IPS-15b (cell line): ENCODE measurements around the gene HEPHL1.
"Not testable (repeated sequence)": the region's sequence is repeated elsewhere in the genome, so short reads cannot be mapped to it uniquely, and the experiment has no call there.

Experiments used
- H3K27me3 ChIP-seq: one replicate; pipeline ENCODE4 v1.6.1; 2013; ENCODE audit warnings: low read length; ENCODE audit not compliant: control insufficient read depth, insufficient read depth
- H3K36me3 ChIP-seq: one replicate; pipeline ENCODE4 v1.6.1; 2013; ENCODE audit warnings: low read length; ENCODE audit not compliant: control insufficient read depth, insufficient read depth
- H3K4me1 ChIP-seq: one replicate; pipeline ENCODE4 v1.6.1; 2013; ENCODE audit warnings: mild to moderate bottlenecking, low read length; ENCODE audit not compliant: control insufficient read depth, insufficient read depth
- H3K4me3 ChIP-seq: one replicate; pipeline ENCODE4 v1.5.1; 2013; ENCODE audit warnings: low read depth, low read length
- H3K9ac ChIP-seq: one replicate; pipeline ENCODE4 v1.6.1; 2013; ENCODE audit warnings: low read depth, mild to moderate bottlenecking, low read length
- H3K9me3 ChIP-seq: one replicate; pipeline ENCODE4 v1.6.1; 2013; ENCODE audit warnings: mild to moderate bottlenecking, low read length; ENCODE audit not compliant: control insufficient read depth, insufficient read depth

Gene HEPHL1

DNA sequence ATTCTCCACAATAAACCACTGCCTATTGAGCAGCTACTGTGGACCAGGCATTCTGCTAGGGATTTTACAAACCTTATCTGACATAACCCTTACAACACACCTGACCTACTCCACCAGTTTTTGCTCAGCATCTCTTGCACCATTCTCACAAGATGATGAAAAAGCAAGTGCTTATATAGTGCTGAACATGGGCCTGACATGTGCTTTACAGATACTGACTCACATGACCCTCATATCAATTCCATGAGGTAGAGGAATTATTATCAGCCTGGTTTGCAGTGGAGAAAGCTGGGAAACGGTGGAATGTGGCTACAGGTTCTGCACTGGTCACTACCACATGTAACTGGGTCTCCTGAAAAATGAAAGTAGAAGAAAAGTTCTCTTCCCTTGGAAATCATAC is 69.9 kb downstream of the HEPHL1 start:
- H3K36me3 ChIP-seq = no peaks in the 10 kb centered on the region
- H3K4me1 ChIP-seq = no peaks in the 10 kb centered on the region
- no peaks in the 10 kb centered on the region for H3K9me3 ChIP-seq
- H3K9ac ChIP-seq = no peak overlapping the region
- no peaks in the 10 kb centered on the region for H3K27me3 ChIP-seq
- no peak overlapping the region for H3K4me3 ChIP-seq

GRCh38 chr11:94100253-94100652 is 79.1 kb downstream of the HEPHL1 start:
- Histone ChIP-seq H3K4me3 (no peak overlapping the region), H3K9me3 (peaks cover 4% of the 10 kb centered on the region), H3K36me3 (peaks cover 2% of the 10 kb centered on the region), H3K9ac (no peak overlapping the region), H3K27me3 (no peaks in the 10 kb centered on the region), H3K4me1 (no peaks in the 10 kb centered on the region)

DNA sequence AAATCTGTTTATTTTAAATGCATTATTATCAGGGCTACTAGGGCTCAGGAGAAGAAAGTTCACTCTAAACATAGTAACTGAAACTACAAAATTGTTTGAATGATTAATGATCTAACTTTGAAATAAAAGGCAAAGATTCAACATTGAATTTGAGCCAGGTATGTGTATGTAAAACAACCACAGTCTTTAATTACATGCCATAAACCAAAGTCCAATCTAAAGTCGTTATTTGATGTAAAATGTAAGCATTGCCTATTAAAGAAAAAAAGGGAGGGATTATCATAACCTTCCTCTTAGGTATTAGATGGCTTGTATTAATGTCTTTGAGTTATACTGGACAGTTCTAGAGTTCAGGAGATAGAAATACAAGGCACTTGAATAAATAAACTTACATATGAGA is 82.3 kb downstream of the HEPHL1 start:
- Histone ChIP-seq H3K4me3 (no peak overlapping the region), H3K9me3 (peaks cover 4% of the 10 kb centered on the region), H3K36me3 (peaks cover 2% of the 10 kb centered on the region), H3K9ac (no peak overlapping the region), H3K4me1 (no peaks in the 10 kb centered on the region), H3K27me3 (no peaks in the 10 kb centered on the region)

DNA sequence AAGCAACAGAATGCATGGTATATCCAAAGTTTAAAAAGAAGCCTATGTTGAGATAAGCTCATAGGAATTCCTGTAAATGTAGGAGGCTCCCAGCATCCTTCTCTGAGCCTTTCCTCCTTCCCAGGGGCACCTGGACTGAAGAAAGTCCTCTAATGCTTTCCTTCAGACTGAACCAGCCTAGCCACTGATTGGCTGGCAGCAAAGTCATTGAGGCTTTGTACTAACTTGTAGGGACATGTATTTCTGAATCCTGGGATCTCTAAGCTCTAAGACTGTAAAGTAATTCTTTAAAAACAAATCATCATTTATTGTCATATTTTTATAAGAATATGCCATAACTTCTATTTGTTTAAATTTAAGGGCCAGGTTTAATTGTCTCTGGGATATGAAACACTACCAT is 83.6 kb downstream of the HEPHL1 start:
- H3K9ac ChIP-seq = no peak overlapping the region
- H3K4me3 ChIP-seq = no peak overlapping the region
- no peaks in the 10 kb centered on the region for H3K4me1 ChIP-seq
- H3K9me3 ChIP-seq = peaks cover 4% of the 10 kb centered on the region
- H3K27me3 ChIP-seq = no peaks in the 10 kb centered on the region
- peaks cover 2% of the 10 kb centered on the region for H3K36me3 ChIP-seq

GRCh38 chr11:94106716-94107115 is 85.6 kb downstream of the HEPHL1 start:
- H3K9ac ChIP-seq = no peak overlapping the region
- H3K9me3 ChIP-seq = no peaks in the 10 kb centered on the region
- H3K27me3 ChIP-seq = no peaks in the 10 kb centered on the region
- H3K36me3 ChIP-seq = no peaks in the 10 kb centered on the region
- no peaks in the 10 kb centered on the region for H3K4me1 ChIP-seq
- H3K4me3 ChIP-seq = no peak overlapping the region

DNA sequence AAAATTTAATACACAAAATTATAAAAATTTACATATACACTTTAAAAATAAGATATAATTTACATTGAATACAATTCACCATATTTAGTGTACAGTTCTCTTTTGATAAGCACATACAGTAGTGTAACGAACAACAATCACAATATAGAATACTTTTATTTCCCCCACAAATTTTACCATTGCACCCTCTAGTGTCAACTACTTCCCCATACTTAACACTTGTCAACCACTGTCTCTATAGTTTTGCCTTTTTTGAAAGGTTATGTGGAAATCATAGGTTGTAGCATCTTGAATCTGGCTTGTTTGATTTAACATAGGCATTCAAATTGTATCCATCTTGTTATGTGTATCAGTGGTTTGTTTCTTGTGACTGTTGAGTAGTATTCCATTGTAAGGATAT is 86.2 kb downstream of the HEPHL1 start:
- Histone ChIP-seq H3K4me1 (no peaks in the 10 kb centered on the region), H3K9ac (no peak overlapping the region), H3K4me3 (no peak overlapping the region), H3K36me3 (no peaks in the 10 kb centered on the region), H3K27me3 (no peaks in the 10 kb centered on the region), H3K9me3 (no peaks in the 10 kb centered on the region)

DNA sequence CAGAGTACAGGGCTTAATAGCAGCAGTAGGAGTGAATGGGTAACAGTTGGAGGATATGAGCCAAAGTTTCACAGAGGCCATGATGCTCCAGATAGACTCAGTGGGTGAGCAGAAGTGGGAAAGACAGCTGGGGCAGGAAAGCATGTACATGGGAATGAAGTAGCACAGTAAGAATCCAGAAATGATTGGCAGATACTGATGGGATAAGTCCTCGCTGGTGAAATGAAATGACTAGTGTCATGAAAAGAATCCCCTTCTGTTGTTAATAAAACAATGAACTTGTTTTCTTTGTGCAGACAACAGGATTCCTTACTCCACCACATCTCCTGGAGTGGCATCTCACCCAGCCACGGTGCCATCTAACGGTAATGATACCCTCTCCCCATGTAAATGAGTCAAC is 90.1 kb downstream of the HEPHL1 start:
- Histone ChIP-seq H3K27me3 (no peaks in the 10 kb centered on the region), H3K4me3 (no peak overlapping the region), H3K9me3 (no peaks in the 10 kb centered on the region)

DNA sequence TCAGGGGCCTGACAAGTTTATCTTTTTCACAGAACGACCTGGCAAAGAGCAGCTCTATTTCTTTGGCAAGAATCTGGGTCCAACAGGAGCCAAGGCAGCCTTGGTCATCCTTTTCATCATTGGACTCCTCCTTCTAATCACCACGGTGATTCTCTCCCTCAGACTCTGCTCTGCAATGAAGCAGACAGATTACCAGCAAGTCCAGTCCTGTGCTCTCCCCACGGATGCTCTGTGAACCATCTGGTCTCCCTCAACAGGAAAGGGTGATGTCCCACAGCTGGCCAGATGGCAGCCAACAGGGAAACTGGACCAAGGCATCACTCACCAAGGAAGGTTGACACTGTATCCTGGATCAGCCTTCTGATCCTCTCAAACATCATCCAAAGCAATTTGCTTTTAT is 90.5 kb downstream of the HEPHL1 start:
- no peaks in the 10 kb centered on the region for H3K9me3 ChIP-seq
- peaks cover 5% of the 10 kb centered on the region for H3K4me1 ChIP-seq
- no peaks in the 10 kb centered on the region for H3K27me3 ChIP-seq
- H3K4me3 ChIP-seq = no peak overlapping the region
- H3K36me3 ChIP-seq = no peaks in the 10 kb centered on the region
- H3K9ac ChIP-seq = no peak overlapping the region

More for the DNA sequence above, 90.1 kb downstream of the HEPHL1 start:
- Histone ChIP-seq H3K36me3 (no peaks in the 10 kb centered on the region), H3K4me1 (peaks cover 5% of the 10 kb centered on the region), H3K9ac (no peak overlapping the region)

GRCh38 chr11:94112206-94112953 is 91.2 kb downstream of the HEPHL1 start:
- Histone ChIP-seq H3K36me3 (no peaks in the 10 kb centered on the region), H3K4me3 (no peak overlapping the region), H3K4me1 (peaks cover 5% of the 10 kb centered on the region), H3K27me3 (no peaks in the 10 kb centered on the region), H3K9me3 (no peaks in the 10 kb centered on the region), H3K9ac (no peak overlapping the region)

GRCh38 chr11:94117197-94117574 is 96.0 kb downstream of the HEPHL1 start:
- peaks cover 14% of the 10 kb centered on the region for H3K4me1 ChIP-seq
- H3K27me3 ChIP-seq = no peaks in the 10 kb centered on the region
- H3K4me3 ChIP-seq = no peak overlapping the region
- H3K9ac ChIP-seq = no peak overlapping the region
- no peaks in the 10 kb centered on the region for H3K9me3 ChIP-seq
- no peaks in the 10 kb centered on the region for H3K36me3 ChIP-seq

DNA sequence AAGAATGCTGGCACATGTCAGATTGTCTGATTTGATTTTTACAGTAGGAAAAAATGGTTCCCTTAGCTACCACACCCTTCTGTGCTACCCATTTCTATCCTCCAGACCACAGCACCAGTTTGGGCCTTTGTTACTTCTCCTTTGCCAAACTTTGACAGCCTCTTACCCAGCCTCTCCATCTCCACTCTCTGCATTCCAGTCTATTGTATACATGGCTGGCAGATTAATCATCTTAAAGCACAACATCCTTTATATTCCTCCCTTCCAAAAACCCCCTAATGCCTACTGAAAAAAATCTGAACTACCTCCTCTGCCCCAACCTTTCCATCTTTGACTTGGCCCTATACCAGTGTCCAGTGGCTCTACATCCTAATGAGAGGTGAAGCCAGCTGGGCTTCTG is 96.7 kb downstream of the HEPHL1 start:
- Histone ChIP-seq H3K27me3 (no peaks in the 10 kb centered on the region), H3K9ac (no peak overlapping the region), H3K9me3 (no peaks in the 10 kb centered on the region), H3K4me1 (peaks cover 11% of the 10 kb centered on the region), H3K36me3 (no peaks in the 10 kb centered on the region), H3K4me3 (no peak overlapping the region)

GRCh38 chr11:94119676-94120075 is 98.5 kb downstream of the HEPHL1 start:
- not testable (repeated sequence) for H3K4me3 ChIP-seq, H3K9me3 ChIP-seq, H3K27me3 ChIP-seq, H3K4me1 ChIP-seq, H3K9ac ChIP-seq, H3K36me3 ChIP-seq
